HG02870 (cell line): ENCODE results near the gene IL9R.
"Not testable (repeated sequence)": the region's sequence is repeated elsewhere in the genome, so short reads cannot be mapped to it uniquely, and the experiment has no call there.

Experiments used
- ATAC-seq: cut with Tn5 transposase; IDR thresholded peaks from one replicate; pipeline ENCODE4 v1.9.1; 2021; ENCODE audit warnings: mild to moderate bottlenecking, moderate library complexity; ENCODE audit not compliant: unreplicated experiment

IL9R gene, protein sequence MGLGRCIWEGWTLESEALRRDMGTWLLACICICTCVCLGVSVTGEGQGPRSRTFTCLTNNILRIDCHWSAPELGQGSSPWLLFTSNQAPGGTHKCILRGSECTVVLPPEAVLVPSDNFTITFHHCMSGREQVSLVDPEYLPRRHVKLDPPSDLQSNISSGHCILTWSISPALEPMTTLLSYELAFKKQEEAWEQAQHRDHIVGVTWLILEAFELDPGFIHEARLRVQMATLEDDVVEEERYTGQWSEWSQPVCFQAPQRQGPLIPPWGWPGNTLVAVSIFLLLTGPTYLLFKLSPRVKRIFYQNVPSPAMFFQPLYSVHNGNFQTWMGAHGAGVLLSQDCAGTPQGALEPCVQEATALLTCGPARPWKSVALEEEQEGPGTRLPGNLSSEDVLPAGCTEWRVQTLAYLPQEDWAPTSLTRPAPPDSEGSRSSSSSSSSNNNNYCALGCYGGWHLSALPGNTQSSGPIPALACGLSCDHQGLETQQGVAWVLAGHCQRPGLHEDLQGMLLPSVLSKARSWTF

DNA sequence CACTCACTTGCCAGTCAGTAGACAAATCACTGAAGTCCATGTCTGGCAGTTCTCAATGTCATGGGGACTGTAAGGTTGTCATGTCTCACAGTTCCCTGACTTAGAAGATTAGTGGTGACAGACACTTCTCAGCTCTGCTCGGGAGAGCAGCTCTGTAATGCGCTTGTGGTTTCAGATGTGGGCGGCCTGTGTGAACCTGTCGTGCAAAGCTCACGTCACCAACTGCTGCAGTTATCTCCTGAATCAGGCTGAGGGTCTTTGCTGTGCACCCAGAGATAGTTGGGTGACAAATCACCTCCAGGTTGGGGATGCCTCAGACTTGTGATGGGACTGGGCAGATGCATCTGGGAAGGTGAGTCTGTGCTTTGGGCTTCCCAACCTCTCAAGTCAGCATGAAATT, at the start of gene IL9R:
TSS of gene IL9R (plus strand) at position 261 of the 400 bp plus-strand sequence. CDS start at position 325, 64 bp downstream.
- ATAC-seq: peak; percentile 90

DNA sequence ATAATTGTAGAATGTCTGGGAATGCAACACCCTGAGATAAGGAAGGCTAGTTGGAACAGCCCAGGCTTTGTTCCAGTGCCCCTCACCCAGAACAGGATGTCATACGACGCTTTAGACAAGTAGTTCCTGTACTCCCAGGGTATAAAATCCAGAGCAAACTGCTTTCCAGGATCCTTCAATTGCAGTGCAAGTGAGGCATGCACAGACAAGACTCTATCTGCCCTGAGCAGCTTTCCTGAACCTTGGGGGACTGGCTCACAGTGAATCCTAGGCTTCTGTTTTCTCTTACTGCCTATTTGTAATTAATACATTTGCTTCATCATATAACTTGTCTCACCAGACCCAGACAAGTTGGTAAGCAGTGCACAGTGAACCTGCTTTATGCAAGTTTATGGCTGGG, 48.4 kb upstream of the IL9R start:
- no peak for ATAC-seq

DNA sequence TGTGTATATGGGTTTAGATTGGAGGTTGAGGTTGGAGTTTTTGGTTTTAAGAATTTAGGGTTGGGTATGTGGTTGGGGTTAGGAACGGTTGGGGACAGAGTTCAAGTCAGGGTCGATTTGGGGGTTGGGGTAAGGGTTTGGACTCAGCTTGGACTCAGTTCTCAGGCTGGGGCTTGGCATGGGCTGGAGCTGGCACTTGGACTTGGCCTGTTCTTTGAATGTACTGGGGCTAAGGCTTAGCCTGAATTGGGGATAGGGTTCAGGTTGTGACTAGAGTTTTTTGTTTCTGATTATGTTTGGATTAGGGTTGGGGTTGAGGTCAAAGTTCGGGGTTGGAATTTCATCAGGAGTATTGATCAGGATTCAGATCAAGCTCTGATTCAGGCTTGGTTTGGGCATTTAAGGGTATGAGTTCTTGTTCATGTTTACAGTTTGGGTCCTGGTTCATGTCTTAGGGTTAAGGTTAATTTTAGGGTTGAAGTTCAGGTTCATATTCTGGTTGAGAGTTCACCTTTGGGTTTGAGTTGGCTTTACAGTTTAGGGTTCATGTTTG, 46.2 kb upstream of the IL9R start:
- ATAC-seq: no peak

DNA sequence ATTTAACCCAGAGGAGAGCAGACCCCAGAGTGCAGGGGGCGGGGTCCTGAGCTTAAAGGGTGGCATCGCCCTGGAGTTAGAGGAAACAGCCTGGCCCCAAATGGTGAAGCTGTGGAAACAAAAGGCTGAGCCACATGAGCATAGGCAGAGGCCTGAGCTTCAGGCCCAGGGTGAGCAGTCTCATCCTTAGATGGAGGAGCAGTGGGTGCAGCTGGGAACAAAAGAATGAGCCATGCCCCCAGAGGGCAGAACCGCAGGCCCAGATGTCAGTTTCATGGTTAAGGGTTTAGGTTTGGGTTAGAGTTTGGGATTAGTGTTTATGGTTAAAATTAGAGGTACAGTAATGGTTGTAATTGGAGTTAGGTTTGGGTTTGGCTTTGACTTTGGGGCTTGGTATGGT, 44.4 kb upstream of the IL9R start:
- no peak for ATAC-seq

DNA sequence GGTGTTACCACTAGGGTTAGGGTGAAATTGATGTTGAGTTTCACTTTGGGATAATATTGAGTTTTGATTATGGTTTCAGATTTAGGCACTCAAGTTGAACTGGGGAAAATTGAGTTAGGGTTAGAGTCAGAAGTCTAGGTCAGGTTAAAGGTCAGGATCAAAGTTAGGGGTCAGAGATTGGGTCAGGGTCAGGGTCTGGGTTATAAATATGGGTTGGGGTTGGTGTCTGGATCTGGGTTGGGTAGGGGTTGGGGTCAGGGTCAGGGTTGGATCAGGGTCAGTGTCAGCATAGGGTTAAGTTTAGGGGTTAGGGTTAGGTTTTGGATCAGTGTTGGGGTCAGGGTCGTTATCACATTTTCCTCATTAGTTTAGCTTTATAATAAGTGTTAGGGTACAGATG, 42.7 kb upstream of the IL9R start:
- no peak for ATAC-seq

DNA sequence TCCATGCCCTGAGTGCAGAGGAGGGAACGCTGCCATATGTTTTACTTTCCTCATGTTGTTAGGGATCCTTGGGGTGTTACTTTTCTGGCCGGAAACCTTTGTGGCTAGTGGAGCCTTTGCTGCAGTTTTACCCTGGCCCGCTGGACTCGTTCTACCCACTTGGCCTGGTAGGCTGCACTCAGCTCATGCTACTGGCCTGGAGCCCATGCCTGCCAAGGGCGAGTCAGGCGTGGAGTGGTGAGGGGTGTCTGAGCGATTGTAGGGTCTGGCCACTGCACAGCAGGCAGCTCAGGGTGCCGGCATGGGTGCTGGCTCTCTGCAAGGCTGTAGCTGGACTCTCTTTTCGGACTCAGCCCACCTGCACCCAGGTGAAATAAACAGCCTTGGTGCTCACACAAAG, 41.4 kb upstream of the IL9R start:
- no peak for ATAC-seq

DNA sequence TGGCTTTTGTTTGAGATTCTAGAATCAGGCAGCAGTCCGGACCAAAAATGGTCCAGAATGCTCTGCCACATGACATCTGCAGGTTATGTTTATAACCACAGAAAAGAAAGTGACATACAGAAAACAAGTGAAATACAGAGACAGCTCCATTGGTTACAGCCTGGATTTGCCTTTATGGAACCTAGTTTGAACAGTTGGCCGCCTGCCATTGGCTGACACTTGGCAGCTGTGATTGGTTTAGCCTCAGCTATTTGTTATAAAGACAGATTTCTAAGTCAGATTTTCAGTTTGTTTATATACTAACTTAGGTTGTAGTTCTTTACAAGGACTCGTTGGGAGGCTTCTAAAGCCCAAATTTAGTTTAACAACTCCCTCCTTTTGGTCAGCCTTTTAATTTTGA, 40.8 kb upstream of the IL9R start:
- no peak for ATAC-seq

DNA sequence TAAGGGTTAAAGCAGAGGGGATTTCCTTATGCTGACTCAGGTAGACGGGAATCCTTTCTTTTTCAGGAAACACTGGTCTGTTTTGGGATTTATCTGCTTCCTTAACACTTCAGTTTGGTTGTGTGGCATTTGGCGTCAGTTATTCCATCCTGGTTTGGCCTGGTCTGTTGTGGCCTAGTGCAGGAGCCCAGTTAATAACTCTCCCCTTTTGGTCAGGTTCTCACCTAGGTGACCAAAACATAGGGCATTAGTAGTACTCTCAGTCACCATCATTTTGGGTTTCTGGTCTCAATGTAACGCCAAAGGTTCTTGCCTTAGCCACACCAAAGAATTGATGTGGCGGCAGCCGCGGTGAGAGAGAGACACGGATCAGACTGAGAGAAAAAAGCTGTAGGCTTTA, 39.7 kb upstream of the IL9R start:
- ATAC-seq: no peak

DNA sequence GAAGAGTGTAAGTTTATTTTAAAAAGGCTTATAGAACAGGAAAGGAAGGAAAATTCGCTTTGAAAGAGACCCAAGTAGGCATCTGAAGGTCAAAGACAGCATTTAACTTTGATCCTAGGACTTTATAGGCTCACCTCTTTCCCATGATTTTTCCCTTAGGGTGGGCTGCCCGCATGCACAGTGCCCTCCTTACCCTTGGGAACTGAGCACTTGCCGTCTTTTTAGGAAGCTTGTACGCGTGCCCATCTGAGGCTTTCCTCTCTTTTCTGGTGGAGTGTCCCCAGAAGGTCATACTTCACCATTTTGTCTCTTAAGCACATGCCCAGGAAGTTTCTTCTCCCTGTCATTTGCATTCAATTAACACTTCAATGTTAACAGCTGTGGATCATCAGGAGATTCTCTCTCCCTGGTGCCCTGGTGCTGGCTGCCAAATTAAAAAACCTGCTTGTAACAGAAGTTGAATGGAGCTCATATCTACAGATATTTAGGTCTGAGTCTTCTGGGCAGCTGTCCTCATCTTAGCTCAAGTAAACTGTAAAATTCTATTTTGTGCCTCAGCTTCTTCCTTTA, 38.4 kb upstream of the IL9R start:
- ATAC-seq: no peak

DNA sequence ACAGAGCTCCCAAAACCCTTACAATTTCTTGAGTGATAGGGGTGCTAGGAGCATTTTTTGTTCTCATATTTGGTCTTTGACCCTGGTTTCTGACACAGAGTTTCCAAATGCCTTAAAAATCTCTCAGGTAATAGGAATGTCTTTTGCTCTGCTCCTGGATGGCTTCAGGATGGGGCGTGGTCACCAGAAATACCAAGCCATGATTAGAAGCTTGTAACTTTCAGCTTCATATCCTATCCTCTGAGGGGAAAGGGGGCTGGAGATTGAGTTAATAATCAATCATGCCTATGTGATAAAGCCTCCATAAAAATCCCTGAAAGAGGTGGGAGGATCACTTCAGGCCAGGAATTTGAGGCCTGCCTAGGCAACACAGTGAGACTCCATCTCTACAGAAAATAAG, 34.6 kb upstream of the IL9R start:
- ATAC-seq: no peak

DNA sequence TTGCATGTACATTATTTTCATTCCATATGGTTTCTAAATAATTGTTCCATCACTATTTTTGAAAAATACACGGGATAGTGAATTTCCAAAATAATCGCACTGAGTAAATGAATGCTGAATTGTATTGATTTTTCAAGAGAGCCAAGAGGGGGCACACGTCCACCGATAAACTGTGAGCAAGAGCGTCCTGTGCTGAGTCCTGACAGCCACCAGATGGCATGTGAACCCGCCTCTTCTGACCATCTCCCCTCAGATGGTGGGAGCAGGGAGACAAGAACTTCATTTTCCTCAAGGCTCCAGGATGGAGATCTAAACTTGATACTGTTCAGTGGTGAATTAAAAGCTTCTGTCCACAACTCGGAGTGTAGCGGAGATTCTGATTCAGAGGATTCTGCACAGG, 30.6 kb upstream of the IL9R start:
- no peak for ATAC-seq

DNA sequence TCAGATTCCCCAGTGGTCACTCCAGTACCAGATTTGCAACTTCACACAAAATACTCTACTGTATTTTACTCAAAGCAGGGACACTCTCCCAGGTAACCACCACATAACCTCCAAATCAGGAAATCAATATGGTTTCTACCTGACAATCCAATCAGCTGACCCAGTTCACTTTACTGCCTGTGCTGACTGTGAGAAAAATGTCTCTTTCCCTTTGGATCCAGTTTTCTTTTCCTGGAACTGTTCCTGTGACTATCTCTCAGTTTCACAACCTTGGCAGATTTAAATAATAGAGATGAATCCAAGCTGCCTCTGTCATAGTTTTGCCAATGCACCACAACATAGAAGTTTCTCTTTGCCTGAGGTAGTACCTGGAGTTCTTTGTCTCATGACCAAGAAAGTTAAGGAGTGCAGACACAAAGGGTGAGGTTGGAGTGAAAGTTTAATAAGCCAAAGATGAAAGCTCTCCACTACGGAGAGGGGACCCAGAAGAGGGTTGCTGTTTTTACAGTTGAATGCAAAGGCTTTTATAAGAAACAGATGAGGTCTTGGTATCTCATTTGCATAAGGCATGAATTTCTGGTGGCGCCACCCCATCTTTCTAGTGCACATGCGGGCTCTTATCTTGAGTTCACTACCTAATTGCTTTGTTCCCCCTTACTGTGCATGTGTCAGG, 29.7 kb upstream of the IL9R start:
- ATAC-seq: no peak

DNA sequence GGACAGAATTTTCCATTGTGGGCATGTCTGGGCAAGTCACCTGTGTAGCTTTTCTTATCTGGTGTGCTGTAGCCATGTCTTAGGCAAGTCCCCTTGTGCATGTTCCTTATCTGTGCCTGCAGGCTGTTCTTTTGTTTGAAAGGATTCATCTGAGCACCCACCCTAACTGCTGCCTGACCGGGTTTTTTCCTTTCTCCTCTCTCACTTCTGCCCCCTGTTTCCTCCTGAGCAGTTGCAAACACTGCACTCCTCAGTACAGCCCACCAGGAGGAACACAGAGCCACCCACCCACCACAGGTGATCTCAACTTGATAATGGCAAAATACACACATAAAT, 29.2 kb upstream of the IL9R start:
- ATAC-seq: no peak

DNA sequence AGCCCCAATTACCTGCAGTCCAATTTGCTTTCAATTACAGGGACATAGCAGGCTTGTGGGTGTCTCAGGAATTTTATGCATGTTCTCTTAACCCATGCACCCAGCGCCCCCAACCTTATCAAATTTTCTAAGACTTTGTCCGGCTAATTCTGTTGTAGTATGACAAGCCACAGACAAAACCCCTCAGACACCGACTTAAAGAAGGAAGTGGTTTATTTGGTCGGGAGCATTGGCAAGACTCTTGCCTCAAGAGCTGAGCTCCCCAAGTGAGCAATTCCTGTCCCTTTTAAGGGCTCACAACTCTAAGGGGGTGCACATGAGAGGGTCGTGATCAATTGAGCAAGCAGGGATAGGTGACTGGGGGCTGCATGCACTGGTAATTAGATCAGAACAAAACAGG, 28.7 kb upstream of the IL9R start:
- ATAC-seq: no peak

DNA sequence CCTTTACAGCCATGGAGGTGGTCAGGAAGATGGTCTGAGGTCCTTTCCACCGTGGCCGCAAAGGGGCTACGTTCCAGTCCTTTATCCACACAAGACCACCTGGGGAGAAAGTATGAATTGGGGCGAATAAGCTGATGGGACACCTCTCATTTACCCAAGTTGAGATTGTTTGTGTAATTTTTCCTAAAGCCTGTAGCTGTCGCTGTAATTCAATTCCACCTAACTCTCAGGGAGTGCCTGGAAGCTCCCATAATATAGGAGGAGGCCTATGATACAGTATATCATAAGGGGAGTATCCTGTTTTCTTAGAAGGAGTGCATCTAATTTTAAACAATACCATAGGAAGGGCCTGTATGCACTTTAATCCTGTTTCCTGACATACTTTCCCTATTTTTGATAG, 25.8 kb upstream of the IL9R start:
- ATAC-seq: not testable (repeated sequence)

DNA sequence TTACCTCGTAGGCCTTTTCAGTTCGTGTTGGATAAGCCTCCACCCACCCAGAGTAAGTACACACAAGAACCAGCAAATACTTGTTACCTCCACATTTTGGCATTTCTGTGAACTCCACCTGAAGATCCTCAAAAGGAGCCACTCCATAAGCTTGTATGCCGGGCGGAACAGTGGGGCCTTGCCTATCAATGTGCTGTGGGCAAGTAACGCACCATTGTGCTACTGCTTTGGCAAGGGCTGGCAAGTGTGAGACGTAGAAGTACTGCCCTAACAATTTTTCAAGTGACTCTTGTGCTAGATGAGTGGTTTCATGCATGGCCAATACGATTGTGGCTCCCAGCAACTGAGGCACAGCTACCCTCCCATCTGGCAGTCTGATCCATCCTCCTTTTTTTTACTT, 25.3 kb upstream of the IL9R start:
- ATAC-seq: not testable (repeated sequence)

DNA sequence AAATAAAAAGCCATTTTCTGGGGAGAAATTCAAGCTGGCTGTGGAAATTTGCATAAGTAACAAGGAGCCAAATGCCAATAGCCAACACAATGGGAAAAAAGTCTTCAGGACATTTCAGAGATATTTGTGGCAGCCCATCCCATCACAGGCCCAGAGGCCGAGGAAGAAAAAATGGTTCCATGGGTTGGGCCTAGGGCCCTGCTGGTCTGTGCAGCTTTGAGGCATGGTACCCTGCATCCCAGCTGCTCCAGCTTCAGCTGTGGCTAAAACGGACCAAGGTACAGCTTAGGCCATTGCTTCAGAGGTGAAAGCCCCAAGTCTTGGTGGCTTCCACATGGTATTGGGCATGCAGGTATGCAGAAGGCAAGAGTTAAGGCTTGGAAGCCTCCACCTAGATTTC, 14.2 kb upstream of the IL9R start:
- no peak for ATAC-seq

DNA sequence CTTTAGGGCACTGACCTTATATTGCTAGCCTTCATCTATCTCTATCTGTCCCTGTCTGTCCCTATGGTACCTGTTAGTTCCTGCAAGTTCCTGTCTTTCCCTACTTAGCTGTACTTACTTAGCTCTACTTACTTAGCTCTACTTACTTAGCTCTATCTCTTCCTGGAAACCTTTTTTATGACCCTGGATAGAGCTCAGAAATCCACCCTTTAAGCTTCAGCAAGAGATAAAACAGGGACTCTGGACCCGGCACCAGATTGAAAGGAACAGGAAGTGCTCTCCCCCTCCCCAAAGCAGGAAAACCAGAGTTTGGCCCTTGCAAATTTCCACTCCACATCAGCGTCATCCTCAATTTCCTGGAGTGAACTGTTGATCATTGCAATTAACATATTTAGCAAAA, 12.3 kb upstream of the IL9R start:
- no peak for ATAC-seq

DNA sequence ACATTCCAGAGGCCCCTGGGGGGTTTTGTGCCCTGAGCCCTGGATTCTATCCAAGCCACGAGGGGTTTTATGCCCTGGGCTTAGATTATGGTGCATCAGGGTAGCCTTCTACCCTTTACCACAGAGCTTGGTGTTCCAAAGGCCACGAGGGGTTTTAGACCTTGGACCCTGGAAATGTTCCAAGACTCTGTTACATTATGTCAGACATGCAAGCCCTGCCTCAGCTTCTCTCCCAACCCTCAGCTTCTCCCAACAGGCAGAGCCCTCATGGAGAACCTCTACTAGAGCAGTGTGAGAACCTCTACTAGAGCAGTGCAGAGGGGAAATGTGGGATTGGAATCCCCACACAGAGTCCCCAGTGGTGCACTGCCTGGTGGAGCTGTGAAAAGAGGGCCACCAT, 10.5 kb upstream of the IL9R start:
- ATAC-seq: not testable (repeated sequence)

DNA sequence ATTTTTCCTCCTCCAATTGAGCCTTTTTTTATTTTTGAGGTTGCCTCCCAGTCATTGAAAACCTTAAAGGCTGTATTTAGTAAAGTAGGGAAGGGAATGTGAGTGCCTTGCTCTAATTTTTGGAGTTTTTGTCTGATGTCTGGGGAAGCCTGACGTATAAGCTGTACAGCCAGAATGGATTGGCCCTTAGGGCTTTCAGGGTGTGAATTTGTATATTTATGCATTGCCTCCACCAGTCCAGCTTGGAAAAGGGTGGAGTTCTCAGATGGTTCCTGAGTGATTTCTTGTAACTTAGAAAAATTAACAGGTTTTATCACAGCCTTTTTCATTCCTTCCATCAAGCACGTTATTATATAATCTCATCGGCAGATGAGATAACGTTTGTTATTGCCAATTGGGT, 8.6 kb upstream of the IL9R start:
- no peak for ATAC-seq

DNA sequence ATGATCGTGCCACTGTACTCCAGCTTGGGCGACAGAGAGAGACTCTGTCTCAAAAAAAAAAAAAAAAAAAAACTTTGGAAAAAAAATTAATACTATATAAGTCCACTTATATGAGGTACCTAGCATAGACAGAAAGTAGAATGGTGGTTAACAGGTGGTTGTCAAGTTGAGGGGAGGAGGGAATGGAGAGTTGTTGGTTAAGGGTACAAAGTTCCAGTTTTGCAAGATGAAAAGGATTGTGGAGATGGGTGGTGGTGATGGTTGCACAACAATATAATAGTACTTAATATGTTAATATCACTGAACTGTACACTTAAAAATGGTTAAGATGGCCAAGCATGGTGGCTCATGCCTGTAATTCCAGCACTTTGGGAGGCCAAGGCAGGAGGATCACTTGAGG, 4.1 kb upstream of the IL9R start:
- no peak for ATAC-seq

DNA sequence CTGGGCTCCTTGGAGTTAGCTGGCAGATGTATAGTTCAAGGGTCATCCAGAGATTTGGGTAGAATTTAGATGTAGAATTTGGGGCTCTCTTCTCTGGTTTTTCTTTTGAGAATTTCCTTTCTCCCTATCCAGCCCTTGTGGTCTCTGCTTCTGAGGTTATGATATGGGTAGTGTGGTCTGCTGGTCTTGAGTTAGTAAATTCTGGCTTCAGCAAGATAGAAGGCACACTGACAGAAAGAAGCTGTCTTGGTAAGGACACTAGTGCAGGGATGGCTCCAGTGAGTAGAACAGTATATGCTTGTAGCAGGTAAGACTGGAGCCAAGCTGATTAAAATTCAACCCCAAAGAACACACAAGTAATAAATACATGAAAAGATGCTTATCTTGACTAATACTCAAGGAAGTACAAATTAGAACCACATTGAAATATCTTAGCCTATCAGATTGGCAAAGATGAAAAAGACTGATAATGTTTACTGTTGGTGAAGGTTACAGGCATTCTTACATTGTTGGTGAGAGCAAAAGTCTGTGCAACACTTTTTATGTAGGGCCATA, 2.1 kb upstream of the IL9R start:
- no peak for ATAC-seq
